Endothelial cell of umbilical vein (primary cell): ENCODE measurements around the gene SNRPN. TPM values are rescaled to one million over a fixed set of nuclear protein-coding genes. Genes with fewer than 3 reads are reported as not detected.

ENCODE experiments used
- BruUV-seq: library from RNA; stranded (reverse); fragments of 400-500 nt; replicated peaks from 2 replicates; lab custom pipeline; 2021; lab: Mats Ljungman, UMichigan
- CTCF ChIA-PET: fragments of 300-600, 350-600 bp; sonication (Branson Sonifier 250); formaldehyde crosslinking; loops from one replicate; lab custom pipeline; 2021; ENCODE audit warnings: antibody characterized with exemption, inconsistent platforms; lab: Charles Lee
- POLR2A ChIA-PET: fragments of 300-600, 350-600 bp; sonication (Branson Sonifier 250); formaldehyde crosslinking; loops from one replicate; lab custom pipeline; 2021; ENCODE audit warnings: antibody characterized with exemption, inconsistent platforms; lab: Charles Lee
- DNase-seq: peaks from one replicate; pipeline ENCODE4 v3.0.0-alpha.2; 2011; ENCODE audit warnings: low read depth, low spot score
- FAIRE-seq: peaks from 2 replicates; lab custom pipeline; 2011; peaks lifted over from hg19 to GRCh38; lab: Jason Lieb, UNC
- H2AFZ ChIP-seq: 2 replicates; pipeline ENCODE4 v1.6.0; 2012; ENCODE audit warnings: low read depth, low read length, control low read depth, inconsistent platforms
- H3K27ac ChIP-seq: 2 replicates; pipeline ENCODE4 v1.5.1; 2011; ENCODE audit warnings: low read depth, mild to moderate bottlenecking, control low read depth, low read length, moderate library complexity; ENCODE audit not compliant: insufficient read depth
- H3K27me3 ChIP-seq, 2 experiments: 2 replicates each; pipeline versions ENCODE4 v1.6.0 to v1.6.1; 2011; ENCODE audit warnings: low read length in 2 of 2, mixed read lengths in 1 of 2; ENCODE audit not compliant: control insufficient read depth in 2 of 2, insufficient read depth in 2 of 2
- H3K36me3 ChIP-seq, 2 experiments: 2 replicates in 1 of 2; 3 replicates in 1 of 2; pipeline ENCODE4 v1.5.1; 2011; ENCODE audit warnings: low read length in 2 of 2, mild to moderate bottlenecking in 1 of 2, moderate library complexity in 1 of 2; ENCODE audit not compliant: control insufficient read depth in 2 of 2, insufficient read depth in 2 of 2; ENCODE audit errors: extremely low read depth in 1 of 2
- H3K4me1 ChIP-seq: 3 replicates; pipeline ENCODE4 v1.5.1; 2011; ENCODE audit warnings: mild to moderate bottlenecking, low read length; ENCODE audit not compliant: control insufficient read depth, insufficient read depth; ENCODE audit errors: extremely low read depth
- H3K4me2 ChIP-seq: 2 replicates; pipeline ENCODE4 v1.6.1; 2011; ENCODE audit warnings: low read length, control low read depth, mixed read lengths; ENCODE audit not compliant: insufficient read depth
- H3K4me3 ChIP-seq, 3 experiments: fragments of 200-600 bp in 1 of 3; sonication (generic), shearing (Covaris generic) in 1 of 3; replicated peaks in 1 of 3; 2 replicates each; pipeline ENCODE4 v1.5.1; 2011 to 2016; ENCODE audit warnings: control low read depth in 3 of 3, low read length in 3 of 3, mild to moderate bottlenecking in 2 of 3, inconsistent platforms in 1 of 3, low read depth in 1 of 3, moderate library complexity in 1 of 3; ENCODE audit not compliant: insufficient read depth in 1 of 3
- H3K79me2 ChIP-seq: 2 replicates; pipeline ENCODE4 v1.6.0; 2012; ENCODE audit warnings: low read length, inconsistent platforms; ENCODE audit not compliant: control insufficient read depth, insufficient read depth
- H3K9ac ChIP-seq: replicated peaks from 2 replicates; pipeline ENCODE3; 2011; ENCODE audit warnings: low read length, control low read depth; ENCODE audit not compliant: insufficient read depth; ENCODE audit errors: extremely low read depth
- H3K9me1 ChIP-seq: replicated peaks from 3 replicates; pipeline ENCODE4 v1.6.0; 2011; ENCODE audit warnings: mild to moderate bottlenecking, low read length; ENCODE audit not compliant: control insufficient read depth, insufficient read depth; ENCODE audit errors: extremely low read depth
- H3K9me3 ChIP-seq: replicated peaks from 2 replicates; pipeline ENCODE4 v1.5.1; 2012; ENCODE audit warnings: low read length, inconsistent platforms; ENCODE audit not compliant: control insufficient read depth, insufficient read depth
- H4K20me1 ChIP-seq: replicated peaks from 2 replicates; pipeline ENCODE3; 2011; ENCODE audit warnings: mild to moderate bottlenecking, low read length; ENCODE audit not compliant: control insufficient read depth, insufficient read depth; ENCODE audit errors: extremely low read depth
- CTCF ChIP-seq, 2 donors: IDR thresholded peaks; 1 replicate in 1 of 2; 2 replicates in 1 of 2; pipeline ENCODE4 v1.5.1; 2011; ENCODE audit warnings: low read length in 2 of 2, mild to moderate bottlenecking in 2 of 2, moderate library complexity in 2 of 2, control low read depth in 1 of 2, inconsistent platforms in 1 of 2, low read depth in 1 of 2; ENCODE audit not compliant: insufficient read depth in 1 of 2; ENCODE audit errors: extremely low read depth in 1 of 2
- EZH2 ChIP-seq: IDR thresholded peaks from 2 replicates; pipeline ENCODE4 v1.6.1; 2012; ENCODE audit warnings: borderline replicate concordance, low read depth, mild to moderate bottlenecking, moderate library complexity, low read length, inconsistent platforms; ENCODE audit not compliant: severe bottlenecking
- FOS ChIP-seq: IDR thresholded peaks from 2 replicates; pipeline ENCODE4 v1.6.1; 2011; ENCODE audit warnings: mild to moderate bottlenecking, low read length, moderate library complexity, borderline replicate concordance; ENCODE audit not compliant: insufficient read depth
- GATA2 ChIP-seq: IDR thresholded peaks from 2 replicates; pipeline ENCODE4 v1.7.0; 2011; ENCODE audit warnings: low read depth, mild to moderate bottlenecking, moderate library complexity, mixed read lengths, low read length; ENCODE audit not compliant: insufficient read length, insufficient read depth
- JUN ChIP-seq: IDR thresholded peaks from 2 replicates; pipeline ENCODE4 v1.6.1; 2011; ENCODE audit warnings: borderline replicate concordance, low read depth; ENCODE audit not compliant: insufficient read length, insufficient read depth
- MYC ChIP-seq: IDR thresholded peaks from one replicate; pipeline ENCODE4 v1.6.1; 2011; ENCODE audit warnings: mild to moderate bottlenecking, low read depth, low read length
- POLR2A ChIP-seq: IDR thresholded peaks from 2 replicates; pipeline ENCODE4 v1.6.1; 2012; ENCODE audit warnings: low read depth, mild to moderate bottlenecking, control low read depth, low read length
- POLR2AphosphoS5 ChIP-seq: IDR thresholded peaks from 2 replicates; pipeline ENCODE4 v1.6.1; 2012; ENCODE audit warnings: low read depth, mild to moderate bottlenecking, control low read depth, low read length, moderate library complexity; ENCODE audit not compliant: insufficient read depth
- dilution Hi-C: fragments of 300-500 bp; cut with MboI; formaldehyde crosslinking; loops from one replicate; pipeline ENCODE4 v1.15.0; 2019; ENCODE audit warnings: low sequenced_read_pairs; ENCODE audit not compliant: extremely low pct_ligation_motif_present
- intact Hi-C: fragments of 100-400 bp; cut with micrococcal nuclease; formaldehyde crosslinking; loops from one replicate; pipeline ENCODE4 v1.10.0; 2022
- polyA plus RNA-seq, 4 experiments: library from polyadenylated mRNA; depleted of rRNA in 3 of 4; stranded (reverse) in 3 of 4; unstranded in 1 of 4; fragments of >200 nt; gene quantifications; 2 replicates each; pipeline versions ENCODE4 v1.2.1 to v1.2.3, GENCODE V29; 2011 to 2012; ENCODE audit warnings: missing spikeins in 1 of 4
- total RNA-seq: library from RNA; stranded (reverse); gene quantifications from 2 replicates; pipeline ENCODE4 v1.2.3, GENCODE V29; 2021
- TF ChIP-seq, protein P1 (sequence below): IDR thresholded peaks from 2 replicates; pipeline ENCODE4 v1.6.1; 2011; ENCODE audit not compliant: insufficient read depth, insufficient read length

Gene SNRPN
- total and polyA plus RNA-seq, 2 donors (not counting 3 experiments of a cell fraction or from before 2014, with no cell fraction given), result 103 to 163 TPM

DNA sequence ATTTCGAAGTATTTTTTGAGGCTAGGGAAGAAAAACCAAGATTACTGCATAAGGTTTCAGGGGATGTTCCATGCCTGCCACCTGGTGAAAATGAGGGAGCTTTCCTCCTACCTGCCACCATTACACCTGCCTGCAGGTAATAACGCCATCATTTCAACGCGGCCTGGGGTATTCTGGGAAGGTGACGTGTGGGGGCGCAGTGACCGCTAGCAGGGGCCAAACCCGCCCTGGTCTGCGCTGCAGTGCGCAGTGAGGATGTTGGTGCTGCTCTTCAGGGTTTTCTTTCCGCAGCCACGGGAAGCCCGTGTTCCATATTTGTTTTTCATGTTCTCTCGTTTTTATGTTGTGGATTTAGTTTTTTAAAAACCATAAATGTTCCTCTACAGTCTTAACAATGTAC lies 37.4 kb upstream of the SNRPN start:
- Histone ChIP-seq H3K36me3 (no peaks in the 10 kb centered on the region), H4K20me1 (no peaks in the 10 kb centered on the region), H3K4me3 (no peak overlapping the region), H2AFZ (no peak overlapping the region), H3K27ac (no peak overlapping the region), H3K4me1 (no peaks in the 10 kb centered on the region), H3K79me2 (no peaks in the 10 kb centered on the region), H3K4me2 (no peak overlapping the region), H3K9me1 (no peaks in the 10 kb centered on the region), H3K27me3 (no peaks in the 10 kb centered on the region), H3K9ac (no peak overlapping the region), H3K9me3 (no peaks in the 10 kb centered on the region)
- no TSS peak for BruUV-seq
- dilution Hi-C loops (no loop called here), intact Hi-C loops (no loop called here)
- POLR2A ChIA-PET, result no interaction called here
- TF ChIP-seq JUN (no peak), POLR2AphosphoS5 (no peak), FOS (no peak), POLR2A (no peak), EZH2 (no peak), MYC (no peak), CTCF (IDR thresholded peaks at IDR 0.05; ENCODE audit: extremely low read depth in 1 of 2, insufficient read depth in 1 of 2, low read depth in 1 of 2, low read length in 2 of 2) (no peak), GATA2 (no peak)
- TF ChIP-seq, protein P1, sequence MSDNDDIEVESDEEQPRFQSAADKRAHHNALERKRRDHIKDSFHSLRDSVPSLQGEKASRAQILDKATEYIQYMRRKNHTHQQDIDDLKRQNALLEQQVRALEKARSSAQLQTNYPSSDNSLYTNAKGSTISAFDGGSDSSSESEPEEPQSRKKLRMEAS, result no peak
- FAIRE-seq (no peak), DNase-seq (no peak)
- CTCF ChIA-PET, result no interaction called here
